Peyer's patch (tissue), 4 donors: ENCODE data around the gene REEP6.

Experiments
- POLR2A ChIP-seq, 2 donors: fragments of 450-650 bp; IDR thresholded peaks; one replicate each; pipeline ENCODE4 v1.5.1; 2017; ENCODE audit warnings: antibody characterized with exemption in 2 of 2, mild to moderate bottlenecking in 2 of 2, moderate library complexity in 2 of 2
- TF ChIP-seq, protein P1 (sequence below), 6 experiments: fragments of 450-650 bp in 4 of 6; fragments of 200-600 bp in 2 of 6; sonication (generic) in 1 of 6; IDR thresholded peaks; one replicate each; pipeline ENCODE4 v1.5.1; 2017 to 2019; ENCODE audit warnings: antibody characterized with exemption in 6 of 6, mild to moderate bottlenecking in 3 of 6, moderate library complexity in 1 of 6

DNA sequence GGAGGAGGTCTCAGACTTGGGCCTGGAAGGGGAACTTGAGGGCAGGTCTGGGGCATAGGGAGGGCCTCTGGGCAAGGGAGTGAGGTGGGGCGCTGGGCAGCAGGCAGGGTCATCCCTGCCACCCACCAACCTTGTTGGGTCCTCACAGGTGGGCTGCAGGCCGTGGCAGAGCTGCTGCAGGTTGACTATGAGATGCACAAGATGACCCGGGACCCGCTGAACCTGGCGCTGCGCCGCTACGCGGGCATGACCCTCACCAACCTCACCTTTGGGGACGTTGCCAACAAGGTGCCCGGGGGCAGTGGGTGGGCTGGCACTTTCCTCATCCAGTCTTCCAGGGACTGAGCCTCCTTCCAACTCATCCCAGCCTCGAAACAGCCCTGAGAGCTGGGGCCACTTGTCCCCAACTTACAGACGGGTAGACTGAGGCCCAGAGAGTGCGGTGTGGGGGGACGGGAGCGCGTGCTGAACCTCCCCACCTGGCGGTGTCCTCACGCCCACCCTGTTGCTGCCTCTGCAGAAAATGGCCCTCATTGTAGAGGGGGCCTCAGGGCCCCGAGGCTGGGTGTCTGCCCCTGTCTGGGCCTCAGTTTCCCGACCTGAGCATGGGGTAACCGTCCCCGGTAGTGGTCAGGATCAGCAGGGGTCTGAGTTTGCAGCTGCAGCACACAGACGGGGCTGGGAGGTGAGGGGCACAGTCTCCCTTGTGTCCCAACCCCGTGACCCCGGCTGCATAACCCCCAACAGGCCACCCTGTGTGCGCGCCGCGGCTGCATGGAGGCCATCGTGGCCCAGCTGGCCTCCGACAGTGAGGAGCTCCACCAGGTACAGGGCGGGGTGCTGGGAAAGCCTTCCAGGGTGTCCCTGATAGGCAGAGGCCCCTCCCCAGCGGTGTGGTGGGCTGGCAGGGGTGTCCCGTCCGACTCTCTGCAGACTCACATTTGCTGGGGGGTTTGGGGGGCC lies 30.7 kb upstream of the REEP6 start:
- TF ChIP-seq, protein P1, sequence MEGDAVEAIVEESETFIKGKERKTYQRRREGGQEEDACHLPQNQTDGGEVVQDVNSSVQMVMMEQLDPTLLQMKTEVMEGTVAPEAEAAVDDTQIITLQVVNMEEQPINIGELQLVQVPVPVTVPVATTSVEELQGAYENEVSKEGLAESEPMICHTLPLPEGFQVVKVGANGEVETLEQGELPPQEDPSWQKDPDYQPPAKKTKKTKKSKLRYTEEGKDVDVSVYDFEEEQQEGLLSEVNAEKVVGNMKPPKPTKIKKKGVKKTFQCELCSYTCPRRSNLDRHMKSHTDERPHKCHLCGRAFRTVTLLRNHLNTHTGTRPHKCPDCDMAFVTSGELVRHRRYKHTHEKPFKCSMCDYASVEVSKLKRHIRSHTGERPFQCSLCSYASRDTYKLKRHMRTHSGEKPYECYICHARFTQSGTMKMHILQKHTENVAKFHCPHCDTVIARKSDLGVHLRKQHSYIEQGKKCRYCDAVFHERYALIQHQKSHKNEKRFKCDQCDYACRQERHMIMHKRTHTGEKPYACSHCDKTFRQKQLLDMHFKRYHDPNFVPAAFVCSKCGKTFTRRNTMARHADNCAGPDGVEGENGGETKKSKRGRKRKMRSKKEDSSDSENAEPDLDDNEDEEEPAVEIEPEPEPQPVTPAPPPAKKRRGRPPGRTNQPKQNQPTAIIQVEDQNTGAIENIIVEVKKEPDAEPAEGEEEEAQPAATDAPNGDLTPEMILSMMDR (IDR thresholded peaks at IDR 0.05): no peak
- TF ChIP-seq POLR2A (IDR thresholded peaks at IDR 0.05): no peak
